Testis (tissue), 2 donors: ENCODE data around the gene IL1RAPL1.

Source experiments
- POLR2A ChIP-seq: fragments of 450-650 bp; IDR thresholded peaks from one replicate; pipeline ENCODE4 v1.6.1; 2017; ENCODE audit warnings: antibody characterized with exemption, mild to moderate bottlenecking, moderate library complexity
- TF ChIP-seq, protein P1 (sequence below), 3 experiments: fragments of 450-650 bp in 2 of 3; fragments of 200-600 bp in 1 of 3; sonication (generic) in 1 of 3; IDR thresholded peaks; one replicate each; pipeline ENCODE4 v1.5.1; 2016 to 2019; ENCODE audit warnings: antibody characterized with exemption in 3 of 3, mild to moderate bottlenecking in 2 of 3, moderate library complexity in 1 of 3

DNA sequence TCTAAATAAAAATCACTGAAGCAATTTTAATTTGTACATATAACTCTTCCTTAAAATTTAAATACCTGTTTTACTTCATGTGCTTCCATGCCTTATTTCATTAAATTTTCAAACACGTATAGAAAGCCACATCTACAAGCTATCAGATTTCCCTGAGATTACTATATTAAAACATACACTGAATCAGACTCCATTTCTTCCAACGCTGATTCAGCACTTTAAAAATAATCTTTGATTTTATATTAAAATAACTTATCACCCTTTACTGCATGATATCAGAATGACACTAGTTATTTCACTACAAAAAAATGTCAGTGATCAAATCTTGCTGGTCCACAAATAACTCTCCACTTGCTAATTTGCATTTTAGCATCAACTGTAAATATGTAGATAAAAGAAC lies 550.8 kb downstream of the IL1RAPL1 start:
- TF ChIP-seq, protein P1, sequence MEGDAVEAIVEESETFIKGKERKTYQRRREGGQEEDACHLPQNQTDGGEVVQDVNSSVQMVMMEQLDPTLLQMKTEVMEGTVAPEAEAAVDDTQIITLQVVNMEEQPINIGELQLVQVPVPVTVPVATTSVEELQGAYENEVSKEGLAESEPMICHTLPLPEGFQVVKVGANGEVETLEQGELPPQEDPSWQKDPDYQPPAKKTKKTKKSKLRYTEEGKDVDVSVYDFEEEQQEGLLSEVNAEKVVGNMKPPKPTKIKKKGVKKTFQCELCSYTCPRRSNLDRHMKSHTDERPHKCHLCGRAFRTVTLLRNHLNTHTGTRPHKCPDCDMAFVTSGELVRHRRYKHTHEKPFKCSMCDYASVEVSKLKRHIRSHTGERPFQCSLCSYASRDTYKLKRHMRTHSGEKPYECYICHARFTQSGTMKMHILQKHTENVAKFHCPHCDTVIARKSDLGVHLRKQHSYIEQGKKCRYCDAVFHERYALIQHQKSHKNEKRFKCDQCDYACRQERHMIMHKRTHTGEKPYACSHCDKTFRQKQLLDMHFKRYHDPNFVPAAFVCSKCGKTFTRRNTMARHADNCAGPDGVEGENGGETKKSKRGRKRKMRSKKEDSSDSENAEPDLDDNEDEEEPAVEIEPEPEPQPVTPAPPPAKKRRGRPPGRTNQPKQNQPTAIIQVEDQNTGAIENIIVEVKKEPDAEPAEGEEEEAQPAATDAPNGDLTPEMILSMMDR (IDR thresholded peaks at IDR 0.05) = no peak
- TF ChIP-seq POLR2A = no peak
